ENCODE results near the gene TTC31. TPM values are rescaled to one million over a fixed set of nuclear protein-coding genes. Genes with fewer than 3 reads are reported as not detected.

The TTC31 gene
- total RNA-seq, 1 donor from 2014 or later = 49.1 TPM

GRCh38 chr2:74496997-74497776 is 14.3 kb downstream of the TTC31 start:
- CTCF ChIA-PET = interaction anchor here (1.4 kb wide), 1 partner anchor 92 kb away, joined by 3 read pairs; no protein-coding TSS in a partner anchor

GRCh38 chr2:74497777-74498499 is 15.1 kb downstream of the TTC31 start:
- no peaks in the 10 kb centered on the region for H3K9me3 Mint-ChIP-seq
- H3K27me3 Mint-ChIP-seq = peaks cover 30% of the 10 kb centered on the region
- H3K27ac Mint-ChIP-seq = peak overlapping the region; percentile 62
- H3K4me3 Mint-ChIP-seq = peak overlapping the region; percentile 87
- ChIA-PET POLR2A (interaction anchor here (0.8 to 2.4 kb wide), 6 partner anchors 9 to 84 kb away, joined by 3 to 11 read pairs (median 6); partner anchors contain the start of genes AUP1, CCDC142, HTRA2 and PCGF1), CTCF (interaction anchor here (1.4 kb wide), 1 partner anchor 91 kb away, joined by 3 read pairs; no protein-coding TSS in a partner anchor)
- ATAC-seq (ENCODE audit: low read depth) (peak; percentile 51), DNase-seq (no peak)
- peaks cover 19% of the 10 kb centered on the region for H3K36me3 Mint-ChIP-seq (ENCODE audit: low read depth)
- intact Hi-C loops (cut with micrococcal nuclease) = loop anchor here (2.0 kb wide), 1 partner anchor 17 kb away; the partner anchor contains the start of gene TLX2
- no peak for TF ChIP-seq CTCF (IDR thresholded peaks at IDR 0.05)
- peaks cover 35% of the 10 kb centered on the region for H3K4me1 Mint-ChIP-seq

More at GRCh38 chr2:74496997-74497776, 14.3 kb downstream of the TTC31 start:
- no peak for DNase-seq
- peaks cover 27% of the 10 kb centered on the region for H3K4me1 Mint-ChIP-seq
- POLR2A ChIA-PET = interaction anchor here (0.6 to 2.4 kb wide), 7 partner anchors 10 to 1398 kb away, joined by 3 to 11 read pairs (median 7); partner anchors contain the start of genes AUP1, CCDC142, HTRA2 and PCGF1
- H3K36me3 Mint-ChIP-seq (ENCODE audit: low read depth) = peaks cover 26% of the 10 kb centered on the region
- H3K4me3 Mint-ChIP-seq = peak overlapping the region; percentile 87
- no peak overlapping the region for H3K27ac Mint-ChIP-seq
- intact Hi-C loops (cut with micrococcal nuclease) = no loop called here
- ATAC-seq (ENCODE audit: low read depth) = no peak
- H3K9me3 Mint-ChIP-seq = no peaks in the 10 kb centered on the region
- no peak for TF ChIP-seq CTCF (IDR thresholded peaks at IDR 0.05)
- H3K27me3 Mint-ChIP-seq = peaks cover 25% of the 10 kb centered on the region

- DNase-seq (no peak), ATAC-seq (ENCODE audit: low read depth) (peak; percentile 14)
- peaks cover 30% of the 10 kb centered on the region for H3K27me3 Mint-ChIP-seq
- H3K4me3 Mint-ChIP-seq = peak overlapping the region; percentile 87
- no peak for TF ChIP-seq CTCF (IDR thresholded peaks at IDR 0.05)
- H3K36me3 Mint-ChIP-seq (ENCODE audit: low read depth) = peaks cover 14% of the 10 kb centered on the region
- POLR2A ChIA-PET = interaction anchor here (0.7 to 2.5 kb wide), 11 partner anchors 8 to 293 kb away, joined by 3 to 11 read pairs (median 4); partner anchors contain the start of genes AUP1, CCDC142, HTRA2 and PCGF1
- peak overlapping the region; percentile 62 for H3K27ac Mint-ChIP-seq
- H3K9me3 Mint-ChIP-seq = no peaks in the 10 kb centered on the region
- peaks cover 42% of the 10 kb centered on the region for H3K4me1 Mint-ChIP-seq
- intact Hi-C loops (cut with micrococcal nuclease) = loop anchor here (2.0 kb wide), 1 partner anchor 16 kb away; the partner anchor contains the start of gene TLX2
- CTCF ChIA-PET = interaction anchor here (1.4 kb wide), 1 partner anchor 91 kb away, joined by 3 read pairs; no protein-coding TSS in a partner anchor
Measured at GRCh38 chr2:74498500-74499266, 15.8 kb downstream of the TTC31 start.

- no peak for DNase-seq
- H3K4me1 Mint-ChIP-seq = peaks cover 48% of the 10 kb centered on the region
- peaks cover 32% of the 10 kb centered on the region for H3K27me3 Mint-ChIP-seq
Measured at GRCh38 chr2:74499267-74499939, 16.5 kb downstream of the TTC31 start, which contains the start of gene LBX2. Gene LBX2, minus strand, starts transcription at chr2:74499603. Its CDS starts 66 bp downstream, at chr2:74499537.

More at GRCh38 chr2:74499267-74499939, 16.5 kb downstream of the TTC31 start, which contains the start of gene LBX2:
- peak within 1 kb of the TSS; percentile 62 for H3K27ac Mint-ChIP-seq
- no peak for TF ChIP-seq CTCF (IDR thresholded peaks at IDR 0.05)
- intact Hi-C loops (cut with micrococcal nuclease) = loop anchor here (2.0 kb wide), 1 partner anchor 15 kb away; the partner anchor contains the start of gene TLX2
- peak within 1 kb of the TSS; percentile 87 for H3K4me3 Mint-ChIP-seq
- peaks cover 8% of the 10 kb centered on the region for H3K36me3 Mint-ChIP-seq (ENCODE audit: low read depth)
- ChIA-PET POLR2A (interaction anchor here (0.7 to 2.5 kb wide), 9 partner anchors 10 to 294 kb away, joined by 3 to 11 read pairs (median 3); partner anchors contain the start of genes AUP1, HTRA2 and MRPL53), CTCF (interaction anchor here (0.9 to 1.5 kb wide), 2 partner anchors 17 to 32 kb away, joined by 3 to 5 read pairs; partner anchors contain the start of genes CCDC142 and TTC31)
- H3K9me3 Mint-ChIP-seq = no peaks in the 10 kb centered on the region
- ATAC-seq (ENCODE audit: low read depth) = peak; percentile 16

Measured in activated B cell treated with CpG ODN at 0.5 μM for 24 hours (primary cell).